ENCODE measurements around the gene ADCY1. TPM values are rescaled to one million over a fixed set of nuclear protein-coding genes. Genes with fewer than 3 reads are reported as not detected.

The ADCY1 gene
- total RNA-seq, 4 donors from 2014 or later, result under 0.01 to 4.3 (median 4.1) TPM; not detected in 1

DNA sequence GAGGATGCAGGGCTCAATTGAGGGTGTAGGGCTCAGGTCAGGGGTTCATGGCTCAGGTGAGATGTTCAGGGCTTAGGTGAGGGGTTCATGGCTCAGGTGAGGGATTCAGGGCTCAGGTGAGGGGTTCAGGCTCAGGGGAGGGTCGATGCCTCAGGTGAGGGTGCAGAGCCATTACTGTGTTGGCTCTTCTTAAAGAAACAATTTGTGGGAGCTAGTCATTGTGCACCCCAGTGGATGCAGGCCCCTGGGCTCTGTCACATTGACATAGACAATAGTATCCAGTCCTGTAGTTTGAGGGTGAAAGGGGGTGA lies 86.7 kb downstream of the ADCY1 start:
- Histone ChIP-seq H3K27ac (no peak overlapping the region), H3K4me1 (no peaks in the 10 kb centered on the region), H3K4me3 (no peak overlapping the region), H3K9me3 (no peaks in the 10 kb centered on the region), H3K27me3 (no peaks in the 10 kb centered on the region), H3K36me3 (no peaks in the 10 kb centered on the region)
- intact Hi-C loops (cut with DNase I; ENCODE audit: low total_unique reads), result no loop called here
- no peak for TF ChIP-seq POLR2A (IDR thresholded peaks at IDR 0.05)
- TF ChIP-seq CTCF (IDR thresholded peaks at IDR 0.05), result no peak
- DNase-seq, result no peak

DNA sequence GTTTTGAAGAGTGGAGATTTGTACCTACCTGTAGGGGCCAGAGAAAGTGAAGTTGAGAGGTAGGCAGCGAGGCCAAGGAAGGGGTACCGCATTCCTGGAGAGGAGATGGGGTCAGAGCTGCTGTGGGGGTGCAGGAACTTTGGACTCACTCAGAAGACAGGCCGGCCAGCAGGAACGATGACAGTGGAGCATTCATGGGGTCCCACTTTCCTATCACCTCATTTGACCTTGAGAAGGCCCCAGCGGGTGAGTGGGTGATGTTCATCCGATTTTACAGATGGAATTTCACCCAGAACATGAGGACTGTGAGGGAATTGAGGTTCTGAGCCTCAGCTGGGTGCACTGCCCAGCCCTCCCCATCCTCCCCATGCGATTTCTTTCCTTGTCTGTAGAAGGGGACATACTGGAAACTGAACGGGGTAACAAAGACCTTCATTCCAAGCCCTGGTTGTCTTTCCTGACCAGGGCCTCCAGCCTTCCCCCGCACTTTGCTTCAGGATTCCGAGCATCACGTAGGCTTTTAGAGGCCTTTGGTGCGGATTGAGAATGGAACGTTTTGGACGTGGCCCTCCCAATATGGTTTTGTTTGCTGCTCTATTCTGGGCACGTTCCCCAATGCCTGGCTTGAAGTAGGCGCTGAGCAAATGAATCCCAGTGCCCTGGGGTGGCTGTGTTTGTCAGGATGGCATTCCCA lies 87.3 kb downstream of the ADCY1 start:
- Histone ChIP-seq H3K9me3 (no peaks in the 10 kb centered on the region), H3K27me3 (no peaks in the 10 kb centered on the region), H3K27ac (no peak overlapping the region), H3K4me1 (no peaks in the 10 kb centered on the region), H3K4me3 (no peak overlapping the region), H3K36me3 (no peaks in the 10 kb centered on the region)
- intact Hi-C loops (cut with DNase I; ENCODE audit: low total_unique reads), result no loop called here
- no peak for TF ChIP-seq CTCF (IDR thresholded peaks at IDR 0.05)
- no peak for TF ChIP-seq POLR2A (IDR thresholded peaks at IDR 0.05)
- no peak for DNase-seq

- DNase-seq, result no peak
- Histone ChIP-seq H3K36me3 (no peaks in the 10 kb centered on the region), H3K27ac (no peak overlapping the region), H3K27me3 (no peaks in the 10 kb centered on the region), H3K4me1 (no peaks in the 10 kb centered on the region), H3K4me3 (no peak overlapping the region), H3K9me3 (no peaks in the 10 kb centered on the region)
- TF ChIP-seq POLR2A (IDR thresholded peaks at IDR 0.05) (no peak), CTCF (IDR thresholded peaks at IDR 0.05) (no peak)
- intact Hi-C loops (cut with DNase I; ENCODE audit: low total_unique reads), result no loop called here
Measured at GRCh38 chr7:45662018-45662417, 87.8 kb downstream of the ADCY1 start.

DNA sequence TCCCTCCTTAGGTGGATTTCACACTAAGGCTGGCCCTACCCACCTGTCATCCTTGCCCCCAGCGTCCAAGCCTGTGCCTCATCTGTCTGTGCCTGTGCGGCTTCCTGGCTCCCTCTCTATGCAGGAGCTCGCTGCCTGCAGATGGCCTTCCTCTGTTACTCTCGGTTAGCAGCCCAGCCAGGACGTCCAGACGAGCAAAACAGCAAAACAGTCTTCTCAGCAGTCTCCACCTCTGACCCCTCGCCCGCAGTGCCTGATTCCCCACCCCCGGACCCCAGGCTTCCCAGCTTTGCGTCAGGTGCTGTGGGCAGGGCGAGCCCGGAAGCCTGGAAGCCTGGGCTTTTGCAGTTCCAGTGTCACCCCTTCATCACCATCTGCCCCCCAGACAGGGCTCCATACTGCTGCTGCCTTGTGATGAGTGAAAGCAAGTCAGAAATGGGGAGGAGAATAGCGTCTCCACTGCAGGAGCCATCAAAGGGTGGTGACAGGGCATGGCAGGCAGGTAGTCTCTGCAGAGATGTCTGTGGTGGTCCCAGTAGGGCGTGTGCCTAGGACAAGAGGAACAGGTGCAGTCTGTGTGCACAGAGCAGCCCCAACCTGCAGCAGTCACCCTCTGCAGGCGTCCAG lies 88.5 kb downstream of the ADCY1 start:
- intact Hi-C loops (cut with DNase I; ENCODE audit: low total_unique reads), result no loop called here
- DNase-seq, result no peak
- Histone ChIP-seq H3K4me1 (no peaks in the 10 kb centered on the region), H3K27me3 (no peaks in the 10 kb centered on the region), H3K4me3 (no peak overlapping the region), H3K9me3 (no peaks in the 10 kb centered on the region), H3K27ac (no peak overlapping the region), H3K36me3 (no peaks in the 10 kb centered on the region)
- TF ChIP-seq CTCF (IDR thresholded peaks at IDR 0.05) (no peak), POLR2A (IDR thresholded peaks at IDR 0.05) (no peak)

GRCh38 chr7:45663167-45663921 lies 89.2 kb downstream of the ADCY1 start:
- H3K27ac ChIP-seq, result no peak overlapping the region
- H3K36me3 ChIP-seq, result no peaks in the 10 kb centered on the region
- no peaks in the 10 kb centered on the region for H3K4me1 ChIP-seq
- no peaks in the 10 kb centered on the region for H3K27me3 ChIP-seq
- no peak overlapping the region for H3K4me3 ChIP-seq
- H3K9me3 ChIP-seq, result no peaks in the 10 kb centered on the region
- TF ChIP-seq CTCF (IDR thresholded peaks at IDR 0.05) (peak in 1 of 4 experiments; percentile 19), POLR2A (IDR thresholded peaks at IDR 0.05) (no peak)
- no peak for DNase-seq
- intact Hi-C loops (cut with DNase I; ENCODE audit: low total_unique reads), result no loop called here

All from uterus (tissue), 4 donors.